ENCODE results near the gene NLRP8. TPM values are rescaled to one million over a fixed set of nuclear protein-coding genes. Genes with fewer than 3 reads are reported as not detected.

The NLRP8 gene
- total RNA-seq, 1 experiment from 2014 or later: not detected

- Mint-ChIP-seq H3K27ac (no peak overlapping the region), H3K4me1 (no peaks in the 10 kb centered on the region), H3K4me3 (no peak overlapping the region), H3K27me3 (ENCODE audit: low read depth) (no peaks in the 10 kb centered on the region; the same call in 1 of the 2 replicates), H3K36me3 (ENCODE audit: insufficient read depth in 1 of 3, low read depth in 3 of 3) (peaks cover 9 to 44% (median 14%) of the 10 kb centered on the region in 3 experiments; a peak in 6 of 7 replicates), H3K9me3 (peaks cover 94 to 96% of the 10 kb centered on the region in 2 experiments)
- Histone ChIP-seq H3K9ac (ENCODE audit: extremely low read depth, insufficient read length, low read length) (no peak overlapping the region), H3K27ac (ENCODE audit: insufficient read length, low read depth, low read length) (no peak overlapping the region), H4K91ac (ENCODE audit: insufficient read length, low read depth, low read length) (no peak overlapping the region), H3K4ac (ENCODE audit: low read depth, low read length) (no peak overlapping the region), H3K23me2 (ENCODE audit: insufficient read length, low read depth, low read length, poor library complexity, severe bottlenecking) (no peaks in the 10 kb centered on the region), H3K9me3 (ENCODE audit: control insufficient read depth, low read depth, low read length) (peaks cover 81% of the 10 kb centered on the region), H2BK120ac (ENCODE audit: low read depth, low read length, poor library complexity, severe bottlenecking) (no peak overlapping the region), H3K79me2 (ENCODE audit: insufficient read depth, low read length) (no peaks in the 10 kb centered on the region), H4K8ac (replicated peaks; ENCODE audit: insufficient read length, low read depth, low read length) (no peak overlapping the region), H3K79me1 (ENCODE audit: insufficient read depth, low read depth, low read length, poor library complexity, severe bottlenecking) (no peaks in the 10 kb centered on the region), H2AK5ac (ENCODE audit: insufficient read length, low read length) (no peak overlapping the region), H2BK5ac (ENCODE audit: insufficient read length, low read length) (no peak overlapping the region), H3K4me2 (ENCODE audit: insufficient read depth, insufficient read length, low read length) (no peak overlapping the region), H2BK15ac (ENCODE audit: low read depth, low read length) (no peak overlapping the region), H3K27me3 (ENCODE audit: insufficient read depth, low read length) (no peaks in the 10 kb centered on the region), H2BK12ac (ENCODE audit: insufficient read length, low read depth, low read length) (no peak overlapping the region), H4K20me1 (ENCODE audit: control insufficient read depth, insufficient read depth, insufficient read length) (no peaks in the 10 kb centered on the region), H3T11ph (ENCODE audit: low read length) (no peak overlapping the region), H2BK20ac (ENCODE audit: low read depth, low read length, poor library complexity, severe bottlenecking) (no peak overlapping the region), H3K56ac (ENCODE audit: insufficient read length, low read depth, low read length) (no peak overlapping the region), H3K18ac (ENCODE audit: insufficient read length, low read depth, low read length) (no peak overlapping the region), H3K14ac (ENCODE audit: insufficient read depth, low read length) (no peak overlapping the region), H2AFZ (ENCODE audit: low read length) (no peak overlapping the region), H3K4me1 (ENCODE audit: insufficient read depth, low read length) (no peaks in the 10 kb centered on the region), H4K5ac (ENCODE audit: insufficient read length, low read depth, low read length) (no peak overlapping the region), H3K23ac (ENCODE audit: insufficient read length, low read depth, low read length) (no peak overlapping the region)
- DNase-seq: no peak
- no CpG with 5 or more reads among the region's 14 CpGs for WGBS (ENCODE audit: extremely low coverage, insufficient read length, low lambda C conversion rate)
- TF ChIP-seq, protein P1, sequence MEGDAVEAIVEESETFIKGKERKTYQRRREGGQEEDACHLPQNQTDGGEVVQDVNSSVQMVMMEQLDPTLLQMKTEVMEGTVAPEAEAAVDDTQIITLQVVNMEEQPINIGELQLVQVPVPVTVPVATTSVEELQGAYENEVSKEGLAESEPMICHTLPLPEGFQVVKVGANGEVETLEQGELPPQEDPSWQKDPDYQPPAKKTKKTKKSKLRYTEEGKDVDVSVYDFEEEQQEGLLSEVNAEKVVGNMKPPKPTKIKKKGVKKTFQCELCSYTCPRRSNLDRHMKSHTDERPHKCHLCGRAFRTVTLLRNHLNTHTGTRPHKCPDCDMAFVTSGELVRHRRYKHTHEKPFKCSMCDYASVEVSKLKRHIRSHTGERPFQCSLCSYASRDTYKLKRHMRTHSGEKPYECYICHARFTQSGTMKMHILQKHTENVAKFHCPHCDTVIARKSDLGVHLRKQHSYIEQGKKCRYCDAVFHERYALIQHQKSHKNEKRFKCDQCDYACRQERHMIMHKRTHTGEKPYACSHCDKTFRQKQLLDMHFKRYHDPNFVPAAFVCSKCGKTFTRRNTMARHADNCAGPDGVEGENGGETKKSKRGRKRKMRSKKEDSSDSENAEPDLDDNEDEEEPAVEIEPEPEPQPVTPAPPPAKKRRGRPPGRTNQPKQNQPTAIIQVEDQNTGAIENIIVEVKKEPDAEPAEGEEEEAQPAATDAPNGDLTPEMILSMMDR (conservative IDR thresholded peaks at IDR 0.05): no peak
Observed at GRCh38 chr19:55930996-55931515, 16.6 kb upstream of the NLRP8 start.
